Colon (tissue), 2 donors: Measurements from ENCODE around the gene METTL13.
"Not testable (repeated sequence)": the region's sequence is repeated elsewhere in the genome, so short reads cannot be mapped to it uniquely, and the experiment has no call there.

ENCODE experiments used
- FAIRE-seq: peaks from 2 replicates; lab custom pipeline; 2012; peaks lifted over from hg19 to GRCh38; lab: Jason Lieb, UNC
- donor health status: control.
- donor health status: control.

The METTL13 gene

DNA sequence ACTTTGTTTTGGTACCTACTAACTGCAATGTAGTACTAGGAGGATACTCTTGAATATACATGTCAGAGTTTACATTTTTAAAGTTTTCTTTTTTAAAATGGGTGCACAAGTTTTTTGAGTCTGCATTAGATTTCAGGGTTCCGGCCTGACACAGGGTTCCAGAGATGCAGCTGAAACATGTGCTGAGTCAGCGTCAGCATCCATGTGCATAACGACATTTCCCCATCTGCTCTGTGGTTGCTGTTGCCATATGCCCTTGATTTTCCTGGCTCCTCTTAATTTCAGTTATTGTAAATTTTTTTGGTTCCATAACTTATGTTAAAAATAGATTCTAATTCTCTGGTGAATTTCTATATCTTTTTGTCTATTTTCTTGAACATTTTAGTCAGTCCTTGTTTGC, 12.3 kb upstream of the METTL13 start:
- FAIRE-seq, result no peak

GRCh38 chr1:171769754-171770153, 11.7 kb upstream of the METTL13 start:
- no peak for FAIRE-seq

GRCh38 chr1:171772312-171772711, 9.1 kb upstream of the METTL13 start:
- FAIRE-seq, result no peak

DNA sequence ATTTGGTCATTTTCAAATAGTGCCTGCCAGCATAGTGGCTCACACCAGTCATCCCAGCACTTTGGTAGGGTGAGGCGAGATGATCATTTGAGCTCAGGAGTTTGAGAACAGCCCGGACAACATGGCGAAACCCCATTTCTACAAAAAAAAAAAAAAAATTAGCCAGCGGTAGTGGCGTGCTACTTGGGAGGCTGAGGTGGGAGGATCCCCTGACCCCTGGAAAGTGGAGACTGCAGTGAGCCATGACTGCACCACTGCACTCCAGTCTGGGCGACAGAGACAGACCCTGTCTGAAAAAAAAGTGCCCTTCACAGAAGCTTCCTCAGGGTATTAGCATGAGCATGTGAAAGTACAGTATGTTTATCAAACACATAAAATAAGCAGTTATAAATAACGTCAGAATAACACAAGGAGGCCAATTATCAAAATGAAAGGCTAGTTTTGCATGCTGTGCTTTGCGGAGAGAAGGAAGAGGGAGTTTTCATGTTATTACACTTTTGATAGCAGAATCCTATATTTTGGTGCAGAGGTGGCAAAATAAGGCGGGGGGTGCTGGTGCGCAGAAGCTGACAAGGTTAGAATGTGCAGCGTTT, 781 bp upstream of the METTL13 start:
- FAIRE-seq, result no peak

- no peak for FAIRE-seq
Measured at GRCh38 chr1:171783816-171784530, 2.5 kb downstream of the METTL13 start.

DNA sequence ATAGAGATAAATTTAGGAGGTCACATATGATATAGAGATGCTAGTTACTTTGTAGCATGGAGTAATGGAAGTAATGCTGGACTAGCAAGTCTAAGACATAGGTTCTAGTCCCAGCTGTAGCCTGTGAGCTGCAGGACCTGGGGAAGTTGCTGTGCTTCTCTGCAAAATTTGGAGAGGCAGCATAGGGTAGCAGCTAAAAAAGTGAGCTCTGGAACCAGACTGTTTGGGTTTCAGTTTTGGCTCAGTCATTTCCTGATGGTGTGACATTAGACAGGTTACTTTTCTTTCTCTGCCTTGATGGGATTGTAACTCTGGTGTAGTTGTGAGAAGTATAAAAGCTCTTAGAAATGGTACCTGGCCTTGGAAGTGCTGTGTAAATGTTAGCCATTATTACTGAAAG, 3.3 kb downstream of the METTL13 start:
- no peak for FAIRE-seq

GRCh38 chr1:171785766-171786165, 4.3 kb downstream of the METTL13 start:
- FAIRE-seq, result no peak

DNA sequence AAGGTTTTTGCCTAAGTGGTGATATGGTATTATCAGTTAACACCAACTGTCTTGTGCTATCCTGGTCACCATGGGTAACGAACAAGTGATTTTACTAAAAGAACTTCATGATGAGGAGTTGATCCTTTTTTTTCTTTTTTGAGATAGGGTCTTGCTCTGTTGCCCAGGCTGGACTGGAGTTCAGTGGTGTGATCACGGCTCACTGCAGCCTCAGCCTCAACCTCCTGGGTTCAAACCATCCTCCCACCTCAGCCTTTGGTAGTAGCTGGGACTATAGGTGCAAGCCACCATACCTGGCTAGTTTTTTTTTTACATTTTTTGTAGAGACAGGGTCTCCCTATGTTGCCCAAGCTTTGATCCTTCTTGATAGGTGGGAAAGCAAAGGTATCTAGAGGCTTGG, 5.1 kb downstream of the METTL13 start:
- no peak for FAIRE-seq

DNA sequence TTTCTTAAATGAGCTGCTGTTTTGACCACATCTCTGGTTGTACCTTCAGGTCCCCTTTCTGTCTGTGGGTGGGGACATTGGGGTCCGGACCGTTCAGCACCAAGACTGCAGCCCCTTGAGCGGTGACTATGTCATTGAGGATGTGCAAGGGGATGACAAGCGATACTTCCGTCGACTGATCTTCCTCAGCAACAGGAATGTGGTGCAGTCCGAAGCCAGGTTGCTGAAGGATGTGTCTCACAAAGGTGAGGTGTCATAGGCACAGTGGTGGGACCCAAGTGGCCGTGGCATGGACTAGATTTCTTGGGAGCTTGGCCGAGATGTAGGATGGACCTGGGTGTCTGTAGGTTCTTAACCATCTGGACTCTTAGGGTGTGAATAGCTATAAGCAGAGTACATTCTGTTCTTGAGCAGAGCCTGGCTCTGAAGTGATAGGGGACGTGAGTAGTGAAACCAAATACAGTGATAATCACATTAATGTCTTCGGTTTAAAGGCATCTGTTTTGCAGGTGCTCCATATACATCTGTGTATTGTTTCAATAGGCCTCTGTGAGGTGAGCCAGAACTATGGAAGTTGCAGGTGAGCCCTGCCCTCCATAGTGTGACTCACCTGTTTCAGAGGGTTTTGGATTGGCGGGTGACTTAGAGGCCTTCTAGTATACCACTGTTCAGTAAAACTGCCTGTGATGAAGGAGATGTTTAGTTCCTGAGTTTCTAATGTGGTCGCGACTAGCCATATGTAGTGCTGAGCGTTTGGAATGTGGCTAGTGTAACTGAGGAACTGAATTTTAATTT, 6.4 kb downstream of the METTL13 start:
- no peak for FAIRE-seq

DNA sequence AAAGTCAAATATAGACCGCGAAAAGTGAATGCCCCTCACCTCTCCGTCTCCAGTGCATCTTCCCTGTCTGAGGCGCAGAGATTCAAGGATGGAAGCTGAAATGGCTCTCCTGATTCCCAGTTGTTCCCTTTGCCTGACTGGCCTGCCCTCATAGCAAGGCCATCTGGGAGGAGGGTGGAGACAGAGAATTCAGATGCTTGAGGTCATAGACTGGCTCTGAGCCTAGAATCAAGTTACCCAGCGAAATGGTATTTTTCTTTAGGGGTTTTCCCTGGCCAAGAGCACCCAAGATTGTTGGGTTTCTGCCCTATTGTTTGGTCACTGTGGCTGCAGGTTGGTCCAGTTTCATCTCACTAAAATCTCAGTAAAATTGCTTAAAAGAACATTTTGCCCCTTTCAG, 7.2 kb downstream of the METTL13 start:
- FAIRE-seq, result no peak

GRCh38 chr1:171790318-171790717, 8.9 kb downstream of the METTL13 start:
- FAIRE-seq, result no peak

- FAIRE-seq, result no peak
Measured at GRCh38 chr1:171792656-171793369, 11.4 kb downstream of the METTL13 start.

GRCh38 chr1:171793636-171794035, 12.2 kb downstream of the METTL13 start:
- no peak for FAIRE-seq

- no peak for FAIRE-seq
Measured at GRCh38 chr1:171794085-171794484, 12.6 kb downstream of the METTL13 start.

GRCh38 chr1:171796592-171796991, 15.1 kb downstream of the METTL13 start:
- no peak for FAIRE-seq

DNA sequence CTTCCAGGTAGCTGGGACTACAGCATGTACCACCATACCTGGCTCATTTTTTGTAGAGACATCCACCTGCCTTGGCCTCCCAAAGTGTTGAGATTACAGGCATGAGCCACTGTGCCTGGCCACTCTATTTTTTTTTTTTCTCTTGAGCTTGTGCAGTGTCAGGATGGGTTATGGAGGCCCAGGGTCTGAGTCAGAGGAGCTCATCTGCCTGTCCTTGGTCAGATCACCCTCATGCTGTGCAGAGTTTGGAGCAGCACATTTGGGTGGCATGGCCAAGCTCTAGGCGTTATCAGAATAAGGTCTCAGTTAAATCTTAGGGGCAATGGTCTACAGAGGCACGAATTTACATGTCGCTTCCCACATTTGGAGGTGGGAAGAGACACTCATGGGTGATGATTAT, 16.9 kb downstream of the METTL13 start:
- no peak for FAIRE-seq

DNA sequence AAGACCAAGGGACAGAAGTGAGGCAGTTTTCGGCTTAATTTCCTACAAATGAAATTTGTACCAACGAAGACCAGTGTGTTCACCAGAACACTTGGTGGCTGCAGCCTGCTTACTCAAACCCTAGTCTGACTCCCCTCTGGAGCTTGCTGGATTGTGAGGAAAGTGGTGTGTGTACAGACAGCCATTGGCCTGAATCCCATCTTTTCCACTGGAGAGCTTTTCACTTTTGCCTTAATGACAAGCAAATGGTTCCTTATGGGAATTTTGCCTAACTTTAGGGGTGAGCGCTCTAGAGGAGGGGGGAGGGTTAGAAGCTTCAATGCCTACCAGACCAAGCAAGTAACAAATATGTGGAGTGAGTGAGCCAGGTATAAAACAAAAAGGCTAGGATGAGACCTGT, 17.3 kb downstream of the METTL13 start:
- no peak for FAIRE-seq

GRCh38 chr1:171799166-171799565, 17.7 kb downstream of the METTL13 start:
- FAIRE-seq, result no peak

DNA sequence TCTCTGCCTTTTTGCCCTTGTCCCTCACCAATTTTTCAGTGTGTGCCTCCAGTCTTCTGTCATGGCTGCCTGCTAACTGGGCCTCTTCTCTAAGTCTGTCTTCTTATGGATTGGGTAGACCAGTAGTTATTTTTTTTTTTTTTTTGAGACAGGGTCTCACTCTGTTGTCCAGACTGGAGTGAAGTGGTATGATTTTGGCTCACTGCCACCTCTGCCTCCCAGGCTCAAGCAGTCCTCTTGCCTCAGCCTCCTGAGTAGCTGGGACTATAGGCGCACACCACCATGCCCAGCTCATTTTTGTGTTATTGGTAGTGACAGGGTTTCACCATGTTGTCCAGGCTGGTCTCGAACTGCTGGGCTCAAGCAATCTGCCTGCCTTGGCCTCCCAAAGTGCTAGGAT, 18.2 kb downstream of the METTL13 start:
- FAIRE-seq, result not testable (repeated sequence)

DNA sequence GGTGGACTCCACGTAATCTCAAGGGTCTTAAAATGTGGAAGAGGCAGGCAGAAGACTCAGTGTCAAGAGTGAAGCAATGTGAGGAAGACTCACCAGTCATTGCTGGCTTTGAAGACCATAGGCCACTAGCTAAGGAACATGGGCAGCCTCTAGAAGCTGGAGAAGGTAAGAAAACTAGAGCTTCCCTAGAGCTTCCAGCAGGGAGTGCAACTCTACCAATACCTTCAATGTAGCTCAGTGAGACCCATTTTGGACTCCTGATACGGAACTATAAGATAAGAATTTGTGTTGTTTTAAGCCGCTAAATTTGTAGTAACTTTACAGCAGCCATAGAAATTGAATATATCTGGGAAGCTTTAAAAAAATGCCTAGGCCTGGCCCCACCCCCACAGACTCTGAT, 18.9 kb downstream of the METTL13 start:
- FAIRE-seq, result no peak

- no peak for FAIRE-seq
Measured at GRCh38 chr1:171800851-171801250, 19.4 kb downstream of the METTL13 start.

DNA sequence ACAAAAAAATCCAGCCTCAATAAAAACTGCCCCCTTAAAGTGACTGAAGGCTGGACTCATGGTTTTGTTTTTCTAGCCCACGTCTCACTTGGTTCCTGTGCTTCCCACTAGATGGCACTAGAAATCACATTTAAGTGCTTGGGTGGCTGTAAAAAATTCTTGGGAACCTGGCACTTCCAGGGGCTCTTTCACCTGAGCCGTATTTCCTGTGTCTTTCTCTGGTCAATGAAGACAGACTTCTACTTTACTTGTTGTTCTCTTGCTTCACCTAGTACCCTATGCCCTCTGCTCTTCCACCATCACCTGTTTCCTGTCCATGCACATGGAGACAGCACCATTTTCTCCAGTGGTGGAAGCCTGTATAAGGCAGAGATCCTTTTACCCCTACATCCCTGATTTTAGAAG, 20.0 kb downstream of the METTL13 start:
- FAIRE-seq, result no peak

GRCh38 chr1:171802207-171802606, 20.7 kb downstream of the METTL13 start:
- no peak for FAIRE-seq
